22Rv1 (cell line): ENCODE results near the gene PMVK.

Experiments
- ZFX ChIP-seq: fragments of 450-650 bp; IDR thresholded peaks from 2 replicates; pipeline ENCODE4 v1.6.1; 2017; ENCODE audit warnings: antibody characterized with exemption, borderline replicate concordance
- TF ChIP-seq, protein P1 (sequence below): fragments of 450-650 bp; IDR thresholded peaks from 2 replicates; pipeline ENCODE4 v1.5.1; 2017; ENCODE audit warnings: mild to moderate bottlenecking

DNA sequence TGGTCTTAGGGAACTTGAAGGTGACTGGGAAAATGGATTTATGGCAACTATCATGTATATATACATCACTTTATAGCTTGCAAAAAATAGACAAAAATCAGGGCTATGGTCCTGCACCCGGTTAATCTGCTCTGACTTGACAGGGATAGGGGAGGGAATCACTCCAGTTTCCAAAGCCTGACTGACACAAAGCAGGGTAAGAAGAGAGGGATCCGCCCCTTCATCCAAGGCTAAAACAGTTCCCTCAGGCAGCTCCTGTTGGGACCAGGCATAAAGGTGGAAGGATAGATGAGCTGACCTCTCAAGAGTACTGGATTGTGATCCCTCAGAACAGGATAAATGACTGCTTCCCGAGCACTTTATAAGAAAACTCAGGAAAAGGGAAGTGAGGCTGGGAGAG, 18.0 kb upstream of the PMVK start:
- TF ChIP-seq, protein P1, sequence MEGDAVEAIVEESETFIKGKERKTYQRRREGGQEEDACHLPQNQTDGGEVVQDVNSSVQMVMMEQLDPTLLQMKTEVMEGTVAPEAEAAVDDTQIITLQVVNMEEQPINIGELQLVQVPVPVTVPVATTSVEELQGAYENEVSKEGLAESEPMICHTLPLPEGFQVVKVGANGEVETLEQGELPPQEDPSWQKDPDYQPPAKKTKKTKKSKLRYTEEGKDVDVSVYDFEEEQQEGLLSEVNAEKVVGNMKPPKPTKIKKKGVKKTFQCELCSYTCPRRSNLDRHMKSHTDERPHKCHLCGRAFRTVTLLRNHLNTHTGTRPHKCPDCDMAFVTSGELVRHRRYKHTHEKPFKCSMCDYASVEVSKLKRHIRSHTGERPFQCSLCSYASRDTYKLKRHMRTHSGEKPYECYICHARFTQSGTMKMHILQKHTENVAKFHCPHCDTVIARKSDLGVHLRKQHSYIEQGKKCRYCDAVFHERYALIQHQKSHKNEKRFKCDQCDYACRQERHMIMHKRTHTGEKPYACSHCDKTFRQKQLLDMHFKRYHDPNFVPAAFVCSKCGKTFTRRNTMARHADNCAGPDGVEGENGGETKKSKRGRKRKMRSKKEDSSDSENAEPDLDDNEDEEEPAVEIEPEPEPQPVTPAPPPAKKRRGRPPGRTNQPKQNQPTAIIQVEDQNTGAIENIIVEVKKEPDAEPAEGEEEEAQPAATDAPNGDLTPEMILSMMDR, result no peak
- TF ChIP-seq ZFX, result no peak
